NT2/D1 (cell line): ENCODE results near the gene LCE3C.

ENCODE experiments used
- YY1 ChIP-seq: IDR thresholded peaks from 2 replicates; pipeline ENCODE4 v1.6.1; 2011; ENCODE audit not compliant: insufficient read length, insufficient read depth
- ZNF274 ChIP-seq: IDR thresholded peaks from 2 replicates; pipeline ENCODE4 v1.6.1; 2011; ENCODE audit warnings: mild to moderate bottlenecking, low read depth, low read length

DNA sequence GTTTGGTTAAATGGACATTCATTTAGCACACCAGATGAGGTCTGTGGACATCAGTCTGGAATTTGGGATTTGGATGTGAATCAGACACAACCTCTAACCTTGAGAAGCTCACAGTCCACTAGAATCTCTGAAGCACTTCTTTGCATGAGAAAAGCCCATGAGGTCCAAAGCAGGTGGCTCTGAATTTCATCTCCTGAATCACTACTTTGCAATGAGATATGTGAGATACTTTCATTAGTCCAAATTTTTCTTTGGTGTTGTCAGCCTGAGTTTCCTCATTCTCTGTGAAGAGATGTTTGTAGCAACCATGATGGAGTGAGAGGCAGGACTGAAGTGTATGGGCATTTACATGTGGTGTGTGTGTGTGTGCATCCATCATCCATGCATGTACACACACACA is 46.6 kb downstream of the LCE3C start:
- no peak for TF ChIP-seq YY1
- no peak for TF ChIP-seq ZNF274
